Mucosa of stomach (tissue), 1 donor: ENCODE measurements around the gene NRTN.

ENCODE experiments used
- H3K27me3 ChIP-seq: one replicate; pipeline ENCODE4 v1.7.0; 2013; ENCODE audit warnings: mild to moderate bottlenecking, low read length; ENCODE audit not compliant: control insufficient read depth, insufficient read depth
- H3K36me3 ChIP-seq: one replicate; pipeline ENCODE4 v1.7.0; 2013; ENCODE audit warnings: low read length; ENCODE audit not compliant: control insufficient read depth, insufficient read depth
- H3K4me1 ChIP-seq: one replicate; pipeline ENCODE4 v1.7.0; 2013; ENCODE audit warnings: mild to moderate bottlenecking, low read length; ENCODE audit not compliant: control insufficient read depth, insufficient read depth
- H3K4me3 ChIP-seq: one replicate; pipeline ENCODE4 v1.7.0; 2013; ENCODE audit warnings: low read length
- H3K9ac ChIP-seq: one replicate; pipeline ENCODE4 v1.7.0; 2013; ENCODE audit warnings: mild to moderate bottlenecking, low read length, moderate library complexity
- H3K9me3 ChIP-seq: one replicate; pipeline ENCODE4 v1.7.0; 2013; ENCODE audit warnings: mild to moderate bottlenecking, low read length, moderate library complexity; ENCODE audit not compliant: control insufficient read depth
- donor health status: Pancreatic carcinoma.

Gene NRTN

DNA sequence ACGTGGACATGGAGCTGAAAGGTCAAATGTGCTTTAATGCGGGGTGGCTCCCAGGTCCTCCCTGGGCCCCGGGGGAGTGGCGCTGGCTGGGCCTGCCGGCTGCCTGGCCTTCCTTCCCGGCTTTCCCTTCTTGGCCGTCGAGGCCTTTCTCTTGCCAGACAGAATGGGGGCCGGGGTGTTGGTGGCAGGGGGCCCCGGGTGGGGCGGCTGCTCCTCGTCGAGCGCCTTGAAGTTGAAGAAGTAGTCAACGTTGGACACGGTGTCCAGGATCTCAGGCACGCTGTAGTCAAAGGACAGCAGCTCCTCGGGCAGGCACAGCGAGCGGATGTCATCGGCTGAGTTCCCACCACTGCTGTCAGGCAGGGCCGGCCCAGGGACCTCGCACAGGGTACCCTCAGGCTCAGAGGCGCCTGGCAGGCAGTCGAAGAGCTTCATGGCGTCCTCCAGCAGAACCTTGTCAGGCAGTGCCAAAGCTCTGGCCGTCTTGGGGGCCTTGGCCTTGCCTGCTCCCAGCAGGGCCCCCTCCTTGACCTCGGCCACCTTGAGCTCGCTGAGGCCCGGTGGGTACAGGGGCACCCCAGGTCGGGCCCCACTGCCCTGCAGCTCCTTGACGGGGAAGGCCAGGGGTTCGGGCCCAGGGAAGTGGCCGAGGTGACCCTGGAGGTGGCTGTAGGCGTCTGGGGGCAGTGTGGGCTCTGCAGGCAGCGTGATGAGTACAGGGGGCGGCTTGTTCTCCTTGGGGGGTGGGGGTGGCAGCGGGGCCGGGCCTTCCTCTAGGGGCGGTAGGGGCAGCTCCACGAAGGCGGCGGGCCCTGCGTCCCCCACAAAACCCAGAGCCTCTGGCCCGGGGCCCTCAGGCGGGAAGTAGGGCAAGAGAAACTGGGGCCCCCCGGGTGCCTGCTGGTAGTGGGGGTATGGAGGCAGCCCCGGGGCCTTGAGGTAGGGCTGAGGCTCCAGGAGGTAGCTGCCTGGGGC, 21.6 kb upstream of the NRTN start:
- no peaks in the 10 kb centered on the region for H3K27me3 ChIP-seq
- H3K9me3 ChIP-seq: no peaks in the 10 kb centered on the region
- no peak overlapping the region for H3K4me3 ChIP-seq
- no peak overlapping the region for H3K9ac ChIP-seq
- no peaks in the 10 kb centered on the region for H3K4me1 ChIP-seq
- peaks cover 14% of the 10 kb centered on the region for H3K36me3 ChIP-seq

DNA sequence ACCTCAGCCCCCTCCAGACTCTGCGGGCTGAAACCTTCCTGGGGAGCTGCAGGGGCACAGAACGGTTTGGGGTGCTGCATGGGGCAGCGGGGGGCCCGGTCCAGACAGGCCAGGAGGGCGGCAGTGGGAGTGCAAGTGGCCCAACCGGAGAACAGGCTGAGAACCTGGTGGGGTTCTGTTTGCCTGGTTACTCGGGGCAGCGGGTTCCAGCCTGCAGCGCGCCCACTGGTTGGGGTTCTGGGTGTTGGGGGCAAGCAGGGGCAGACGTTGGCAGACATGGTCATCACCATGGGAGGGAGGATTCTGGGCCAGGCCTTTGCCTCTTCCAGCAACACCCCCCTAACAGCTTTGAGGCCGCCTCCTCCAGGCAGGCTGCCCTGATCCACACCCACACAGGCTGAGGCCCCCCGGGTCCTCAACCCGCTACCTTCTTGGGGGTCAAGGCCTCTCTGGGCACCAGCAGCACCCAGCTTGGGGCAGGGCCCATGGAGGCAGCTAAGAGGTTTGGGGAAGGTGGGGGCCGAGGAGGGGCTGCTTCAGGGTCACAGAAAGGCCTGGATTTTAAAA, 20.2 kb upstream of the NRTN start, which contains the start of gene PRR22:
Gene PRR22 (minus strand): TSS at position 166 of the 567 bp plus-strand sequence. CDS start 86 bp downstream, at position 80.
- Histone ChIP-seq H3K4me1 (no peaks in the 10 kb centered on the region), H3K27me3 (no peaks in the 10 kb centered on the region), H3K9me3 (no peaks in the 10 kb centered on the region), H3K36me3 (peaks cover 14% of the 10 kb centered on the region), H3K9ac (no peak within 1 kb of the TSS), H3K4me3 (no peak within 1 kb of the TSS)

DNA sequence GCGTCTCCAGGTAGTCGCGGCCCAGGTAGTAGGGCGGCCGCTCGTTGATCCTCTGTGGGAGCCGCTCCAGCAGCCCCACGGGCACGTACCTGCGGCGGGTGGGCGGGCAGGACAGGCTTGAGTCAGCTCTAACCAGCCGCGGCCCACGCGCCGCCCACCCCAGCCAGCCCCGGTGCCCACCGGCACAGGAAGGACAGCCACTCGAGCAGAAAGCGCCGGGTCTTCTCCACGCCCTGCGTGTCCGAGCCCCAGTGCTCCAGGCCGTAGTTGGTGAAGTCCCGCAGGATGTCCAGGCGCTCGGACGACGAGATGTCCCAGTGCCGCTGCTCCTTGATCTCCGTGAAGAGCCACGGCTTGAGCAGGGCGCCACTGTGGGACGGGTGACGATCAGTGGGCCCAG, 19.4 kb upstream of the NRTN start:
- H3K4me1 ChIP-seq: peaks cover 7% of the 10 kb centered on the region
- peaks cover 14% of the 10 kb centered on the region for H3K36me3 ChIP-seq
- H3K27me3 ChIP-seq: no peaks in the 10 kb centered on the region
- H3K9me3 ChIP-seq: no peaks in the 10 kb centered on the region
- H3K9ac ChIP-seq: no peak overlapping the region
- no peak overlapping the region for H3K4me3 ChIP-seq

DNA sequence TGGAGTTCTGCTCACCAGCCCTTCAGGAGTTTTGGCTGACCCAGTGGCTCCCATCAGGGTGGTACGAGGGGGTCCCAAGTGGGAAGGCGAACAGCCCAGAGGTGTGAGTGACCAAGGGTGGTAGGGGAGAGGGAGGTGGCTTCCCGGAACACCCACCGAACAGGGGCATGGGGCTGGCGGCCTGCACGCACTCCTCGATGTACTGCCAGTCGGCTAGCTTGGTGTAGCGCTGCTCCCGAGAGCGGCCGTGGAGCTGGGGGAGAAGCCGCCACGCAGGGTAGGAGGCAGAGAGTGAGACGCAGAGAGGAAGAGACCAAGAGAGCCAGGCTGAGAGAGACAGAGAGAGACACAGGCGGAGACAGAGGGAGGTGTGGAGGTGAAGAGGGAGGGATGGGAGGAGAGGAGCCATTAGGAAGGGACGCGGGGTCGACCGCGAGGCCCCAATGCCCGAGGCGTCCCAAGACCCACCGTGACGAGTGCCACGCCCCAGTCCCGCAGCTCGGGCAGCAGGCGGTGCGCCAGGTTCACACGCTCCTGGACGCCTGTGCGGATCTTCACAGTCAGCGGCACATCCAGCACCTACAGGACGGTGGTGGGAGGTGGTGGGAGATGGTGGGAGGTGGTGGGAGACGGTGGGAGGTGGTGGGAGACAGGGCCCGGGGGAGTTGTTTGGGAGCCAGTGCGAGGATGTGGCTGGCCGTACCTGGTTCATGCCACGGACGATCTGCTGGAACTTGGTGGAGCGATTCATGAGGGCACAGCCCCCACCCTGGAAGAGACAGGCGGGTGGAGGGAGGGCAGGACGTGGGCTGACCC, 18.1 kb upstream of the NRTN start:
- H3K36me3 ChIP-seq: peaks cover 14% of the 10 kb centered on the region
- H3K4me3 ChIP-seq: no peak overlapping the region
- H3K4me1 ChIP-seq: peaks cover 7% of the 10 kb centered on the region
- H3K27me3 ChIP-seq: no peaks in the 10 kb centered on the region
- H3K9me3 ChIP-seq: no peaks in the 10 kb centered on the region
- no peak overlapping the region for H3K9ac ChIP-seq

DNA sequence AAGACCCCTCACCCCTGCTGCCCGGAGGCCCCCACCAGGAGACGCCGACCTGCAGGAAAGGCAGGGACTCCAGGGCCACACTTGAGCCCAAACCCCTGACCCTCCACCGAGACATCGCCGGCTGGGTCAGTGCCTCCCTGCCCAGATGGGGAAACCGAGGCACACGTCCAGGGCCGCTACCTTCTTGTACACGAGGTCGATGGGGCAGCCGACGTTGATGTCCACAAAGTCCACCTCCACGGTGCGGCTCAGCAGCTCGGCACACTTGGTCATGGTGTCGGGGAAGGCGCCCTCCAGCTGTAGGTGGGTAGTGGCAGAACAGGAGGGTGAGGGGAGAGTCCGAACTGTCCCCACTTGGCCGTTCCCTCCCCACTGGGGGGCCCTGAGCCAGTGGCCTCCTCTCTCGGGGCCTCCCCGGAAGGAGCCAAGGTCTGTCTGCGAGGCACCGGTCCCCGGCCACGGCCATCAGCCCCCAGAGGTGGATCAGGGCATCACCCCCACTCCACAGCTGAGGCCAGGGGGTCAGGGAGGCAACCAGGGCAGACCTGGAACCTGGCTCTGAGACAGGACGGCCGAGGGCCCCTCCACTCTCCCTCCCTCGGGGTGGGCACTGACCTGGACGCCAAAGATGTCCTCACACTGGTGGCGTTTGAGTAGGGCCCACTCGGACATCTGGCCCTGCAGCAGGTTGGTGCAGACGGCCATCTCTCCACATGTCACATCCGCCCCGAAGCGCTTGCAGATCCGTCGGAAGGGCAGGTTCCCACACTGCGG, 17.3 kb upstream of the NRTN start:
- no peak overlapping the region for H3K9ac ChIP-seq
- H3K9me3 ChIP-seq: no peaks in the 10 kb centered on the region
- peaks cover 7% of the 10 kb centered on the region for H3K4me1 ChIP-seq
- H3K27me3 ChIP-seq: no peaks in the 10 kb centered on the region
- no peak overlapping the region for H3K4me3 ChIP-seq
- peaks cover 14% of the 10 kb centered on the region for H3K36me3 ChIP-seq

DNA sequence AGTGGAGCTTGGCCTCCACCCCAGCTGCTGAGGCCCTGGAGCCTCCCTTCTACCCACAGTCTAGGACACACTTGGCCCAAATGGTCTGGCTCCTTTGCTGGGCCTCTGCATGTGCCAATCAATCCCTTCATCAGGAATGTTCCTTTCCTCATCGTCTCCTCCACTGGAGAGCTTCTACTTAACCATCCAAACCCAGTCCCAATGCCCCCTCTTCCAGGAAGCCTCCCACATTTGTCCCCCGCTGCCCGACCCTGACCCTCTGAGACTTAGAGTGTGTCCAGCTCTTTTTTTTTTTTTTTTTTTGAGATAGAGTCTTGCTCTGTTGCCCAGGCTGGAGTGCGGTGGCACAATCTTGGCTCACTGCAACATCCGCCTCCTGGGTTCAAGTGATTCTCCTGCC, 16.4 kb upstream of the NRTN start:
- Histone ChIP-seq H3K9ac (no peak overlapping the region), H3K4me3 (no peak overlapping the region), H3K27me3 (no peaks in the 10 kb centered on the region), H3K36me3 (peaks cover 14% of the 10 kb centered on the region), H3K9me3 (no peaks in the 10 kb centered on the region), H3K4me1 (peaks cover 7% of the 10 kb centered on the region)

DNA sequence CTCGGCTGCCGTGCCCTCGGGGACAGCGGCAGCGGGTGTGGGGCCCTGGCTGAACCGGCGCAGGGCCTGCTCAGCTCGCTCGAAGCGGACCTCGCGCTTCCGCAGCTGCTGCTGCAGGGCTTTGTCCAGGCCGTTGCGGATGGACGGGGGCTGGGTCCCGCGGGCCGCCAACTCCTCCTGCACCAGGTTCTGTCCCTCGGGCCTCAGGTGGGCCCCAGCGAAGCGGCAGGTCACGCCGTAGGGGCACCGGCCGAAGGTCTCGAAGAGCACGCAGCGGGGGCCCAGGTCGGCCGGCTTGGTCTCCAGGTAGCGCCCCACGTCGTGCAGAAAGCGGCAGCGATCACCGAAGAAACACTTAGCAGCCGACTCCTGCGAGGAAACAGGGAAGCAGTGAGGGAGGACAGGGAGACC, 15.5 kb upstream of the NRTN start:
- H3K27me3 ChIP-seq: no peaks in the 10 kb centered on the region
- no peak overlapping the region for H3K4me3 ChIP-seq
- H3K36me3 ChIP-seq: peaks cover 14% of the 10 kb centered on the region

DNA sequence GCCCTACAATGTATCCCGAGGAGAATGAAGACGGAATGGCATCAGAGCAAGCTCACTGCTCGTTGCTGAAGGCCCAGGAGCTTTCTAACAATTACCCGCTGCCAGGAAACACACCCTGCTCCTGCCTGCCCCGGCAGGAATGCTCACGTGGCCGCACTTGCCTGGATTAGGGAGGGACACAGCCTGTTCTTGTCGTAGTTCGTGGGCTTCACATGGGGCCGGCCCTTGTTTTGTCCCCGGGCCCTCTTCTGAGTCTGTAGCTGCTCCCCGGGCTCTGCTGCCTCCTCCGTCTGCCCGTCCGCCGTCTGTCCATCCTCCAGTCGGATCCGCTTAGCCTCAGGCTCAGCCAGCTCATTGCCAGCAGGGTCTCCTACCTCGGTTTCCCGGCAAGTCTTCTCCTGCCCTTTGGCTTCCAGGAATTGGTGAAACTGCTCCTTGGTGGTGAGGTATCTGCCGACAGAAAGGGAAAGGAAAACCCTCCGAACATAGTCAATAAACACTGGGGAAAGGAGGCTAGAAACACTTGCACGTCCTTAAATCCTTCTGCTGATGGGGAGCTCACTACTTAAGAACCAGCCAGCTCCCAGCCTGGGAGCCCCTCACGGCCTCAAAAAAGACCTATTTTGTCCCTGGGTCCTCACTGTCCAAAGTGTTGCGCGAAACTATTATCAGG, 14.8 kb upstream of the NRTN start:
- Histone ChIP-seq H3K4me3 (peak overlapping the region; percentile 59), H3K36me3 (peaks cover 14% of the 10 kb centered on the region), H3K9me3 (no peaks in the 10 kb centered on the region)

More for the DNA sequence above, 15.5 kb upstream of the NRTN start:
- no peak overlapping the region for H3K9ac ChIP-seq
- H3K4me1 ChIP-seq: peaks cover 9% of the 10 kb centered on the region
- no peaks in the 10 kb centered on the region for H3K9me3 ChIP-seq

DNA sequence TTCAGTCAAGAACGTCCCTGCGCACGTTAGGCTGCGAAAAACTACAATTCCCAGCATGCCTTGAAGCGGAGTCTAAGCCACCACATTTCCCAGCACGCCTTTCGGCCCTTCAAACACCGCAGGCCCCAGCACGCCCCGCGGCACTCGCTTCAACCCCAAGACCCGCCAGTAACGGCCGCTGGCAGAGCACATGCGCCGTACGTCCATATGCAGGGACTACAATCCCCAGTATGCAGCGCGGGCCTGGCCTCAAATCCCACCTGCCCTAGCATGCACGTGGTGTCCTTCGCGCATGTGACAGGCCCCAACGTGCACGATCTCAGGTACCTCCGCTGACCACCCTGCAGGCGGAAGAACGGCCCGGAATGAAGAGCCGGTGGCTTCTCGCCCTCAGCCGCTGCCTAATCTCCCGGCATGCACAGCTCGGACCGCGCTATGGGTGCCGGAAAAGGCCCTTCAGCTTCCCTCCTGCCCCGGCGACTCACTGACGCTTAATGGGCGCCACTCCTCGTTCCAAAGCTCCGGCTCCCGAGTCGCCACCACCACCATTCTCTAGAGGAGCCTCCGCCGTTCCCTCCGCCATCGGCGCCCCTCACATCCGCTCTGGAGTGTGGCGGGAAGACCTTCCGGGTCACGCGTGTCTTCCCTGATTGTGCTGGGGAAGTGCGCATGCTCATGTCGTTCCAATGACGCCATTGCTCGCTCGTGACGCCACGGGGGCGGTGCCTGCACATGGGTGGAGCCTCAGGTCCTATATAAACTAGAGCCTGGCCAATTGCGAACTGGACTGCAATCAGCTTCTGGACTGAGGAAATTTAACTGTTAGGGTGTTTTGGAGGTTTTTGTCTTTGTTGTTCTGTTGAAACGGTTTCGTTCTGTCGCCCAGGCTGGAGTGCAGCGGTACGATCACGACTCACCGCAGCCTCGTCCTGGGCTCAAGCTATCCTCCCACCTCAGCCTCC, 14.0 kb upstream of the NRTN start, which contains the start of gene DUS3L:
Gene DUS3L (minus strand): TSS at position 605 of the 962 bp plus-strand sequence. CDS start 22 bp downstream, at position 583.
- Histone ChIP-seq H3K36me3 (peaks cover 12% of the 10 kb centered on the region), H3K27me3 (no peaks in the 10 kb centered on the region), H3K4me1 (peaks cover 10% of the 10 kb centered on the region), H3K4me3 (peak within 1 kb of the TSS; percentile 59), H3K9me3 (no peaks in the 10 kb centered on the region), H3K9ac (peak within 1 kb of the TSS; percentile 66)

More for the DNA sequence above, 14.8 kb upstream of the NRTN start:
- H3K27me3 ChIP-seq: no peaks in the 10 kb centered on the region
- peak overlapping the region; percentile 27 for H3K9ac ChIP-seq
- peaks cover 10% of the 10 kb centered on the region for H3K4me1 ChIP-seq

DNA sequence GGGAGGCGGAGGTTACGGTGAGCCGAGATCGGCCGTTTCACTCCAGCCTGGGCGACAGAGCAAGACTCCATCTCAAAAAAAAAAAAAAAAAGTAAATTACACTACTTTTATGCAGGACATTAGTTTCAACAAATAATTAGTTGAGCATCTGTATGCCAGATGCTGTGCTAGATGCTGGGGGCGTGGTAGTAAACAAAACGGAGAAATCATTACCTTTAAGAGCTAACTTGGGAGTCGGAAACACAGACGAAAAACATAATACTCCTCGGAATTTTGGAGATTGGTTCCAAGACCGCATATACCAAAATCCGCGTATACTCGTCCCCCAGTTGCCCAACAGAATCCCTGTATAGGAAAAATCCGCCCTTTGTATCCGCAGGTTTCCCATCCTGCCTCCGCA, 12.6 kb upstream of the NRTN start:
- Histone ChIP-seq H3K4me1 (peaks cover 10% of the 10 kb centered on the region), H3K9ac (no peak overlapping the region), H3K27me3 (no peaks in the 10 kb centered on the region), H3K36me3 (no peaks in the 10 kb centered on the region), H3K4me3 (no peak overlapping the region), H3K9me3 (no peaks in the 10 kb centered on the region)
